ENCODE data around the gene NPRL2. TPM values are rescaled to one million over a fixed set of nuclear protein-coding genes. Genes with fewer than 3 reads are reported as not detected.

Gene NPRL2
- 10 to 100 TPM; 13.0 to 23.6 (median 16.3) TPM for total RNA-seq
- 10 to 100 TPM; 15.5 to 29.8 TPM for polyA plus RNA-seq
- long read RNA-seq, donor 1, transcript NPRL2-201 (11 exons, 1,700 nt) = major isoform, 13 of 32 reads
- long read RNA-seq, donor 1, partial matches to known transcripts = 6 of 32 reads
- long read RNA-seq, donor 1, other reads (novel, unspliced or antisense) = 13 of 32 reads
- long read RNA-seq, donor 2, transcript NPRL2-201 (11 exons, 1,700 nt) = major isoform, 11 of 22 reads
- long read RNA-seq, donor 2, partial matches to known transcripts = 2 of 22 reads
- long read RNA-seq, donor 2, other reads (novel, unspliced or antisense) = 9 of 22 reads
- long read RNA-seq, donor 3, transcript NPRL2-201 (11 exons, 1,700 nt) = major isoform, 36 of 62 reads
- long read RNA-seq, donor 3, partial matches to known transcripts = 1 of 62 reads
- long read RNA-seq, donor 3, other reads (novel, unspliced or antisense) = 25 of 62 reads

- 0% methylated on average over 64 of the region's 64 CpGs for WGBS, 2 donors
- Histone ChIP-seq H3K4me3 (peak within 1 kb of the TSS; percentile 42 to 89 (median 72)), H3K36me3 (peaks cover 0 to 60% (median 23%) of the 10 kb centered on the region in 9 donors), H3K27ac (peak within 1 kb of the TSS; percentile 84 to 97 (median 92)), H3K4me1 (peaks cover 21 to 63% (median 42%) of the 10 kb centered on the region in 9 donors), H3K27me3 (no peaks in the 10 kb centered on the region), H3K9me3 (no peaks in the 10 kb centered on the region)
- no peak for TF ChIP-seq CTCF (IDR thresholded peaks at IDR 0.05)
- ATAC-seq (peak; percentile 94 to 97 (median 96)), DNase-seq (peak; percentile 96 to 98)
- intact Hi-C loops (cut with DNase I) = loop anchor here in 2 of 10 donors (5.0 kb wide), 2 partner anchors 192 to 262 kb away; partner anchors contain the start of gene CISH (in 1 of the 2)
These were observed at the start of gene NPRL2, which contains the start of gene CYB561D2 for GRCh38 chr3:50350527-50351322. Gene NPRL2 (minus strand): TSS chr3:50350775. CDS start chr3:50350652, 123 bp downstream. Gene CYB561D2 (plus strand): TSS chr3:50350862. CDS start chr3:50351434, 572 bp downstream.

- H3K4me1 ChIP-seq = peaks cover 0 to 17% (median 11%) of the 10 kb centered on the region in 9 donors
- ATAC-seq (no peak), DNase-seq (no peak)
- no peaks in the 10 kb centered on the region for H3K27me3 ChIP-seq
- H3K36me3 ChIP-seq = no peaks in the 10 kb centered on the region
- H3K4me3 ChIP-seq = no peak overlapping the region
- no peak overlapping the region for H3K27ac ChIP-seq
- WGBS, 2 donors = 91 to 94% methylated on average over 10 of the region's 10 CpGs
- intact Hi-C loops (cut with DNase I) = no loop called here
- H3K9me3 ChIP-seq = no peaks in the 10 kb centered on the region
- TF ChIP-seq CTCF (IDR thresholded peaks at IDR 0.05) = no peak
These were observed 45.9 kb upstream of the NPRL2 start for GRCh38 chr3:50396502-50396901.

GRCh38 chr3:50395070-50395860 lies 44.7 kb upstream of the NPRL2 start:
- no peaks in the 10 kb centered on the region for H3K36me3 ChIP-seq
- 85 to 86% methylated on average over 10 of the region's 10 CpGs for WGBS, 2 donors
- intact Hi-C loops (cut with DNase I) = no loop called here
- H3K4me3 ChIP-seq = no peak overlapping the region
- no peaks in the 10 kb centered on the region for H3K9me3 ChIP-seq
- H3K27me3 ChIP-seq = no peaks in the 10 kb centered on the region
- no peak for TF ChIP-seq CTCF (IDR thresholded peaks at IDR 0.05)
- H3K27ac ChIP-seq = no peak overlapping the region
- peaks cover 9 to 29% (median 23%) of the 10 kb centered on the region in 9 donors for H3K4me1 ChIP-seq
- no peak for DNase-seq
- ATAC-seq = no peak
